HuH-7 (cell line): ENCODE measurements around the gene DES.

Experiments used
- DNase-seq: peaks from one replicate; pipeline ENCODE4 v3.0.0; 2011; ENCODE audit warnings: low spot score

The DES gene

DNA sequence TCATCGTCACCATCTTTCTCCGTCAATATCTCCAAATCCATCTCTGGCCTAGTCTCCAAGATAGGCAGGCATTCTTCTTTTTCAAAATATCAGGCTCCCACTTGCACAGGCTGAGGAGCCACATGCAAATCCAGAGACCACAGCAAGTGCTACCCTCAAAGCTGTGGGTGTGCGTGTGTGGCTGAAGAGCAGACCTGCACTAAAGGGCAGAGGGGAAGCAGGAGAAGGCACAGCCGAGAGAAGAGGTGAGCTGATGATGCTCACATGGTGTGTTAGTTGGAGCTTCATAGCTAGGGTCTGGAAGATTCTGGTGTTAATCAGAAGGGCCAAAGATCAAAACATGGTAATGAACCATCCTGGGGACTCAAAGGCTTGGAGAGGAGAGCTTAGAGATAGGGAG is 20.3 kb downstream of the DES start:
- DNase-seq = no peak

DNA sequence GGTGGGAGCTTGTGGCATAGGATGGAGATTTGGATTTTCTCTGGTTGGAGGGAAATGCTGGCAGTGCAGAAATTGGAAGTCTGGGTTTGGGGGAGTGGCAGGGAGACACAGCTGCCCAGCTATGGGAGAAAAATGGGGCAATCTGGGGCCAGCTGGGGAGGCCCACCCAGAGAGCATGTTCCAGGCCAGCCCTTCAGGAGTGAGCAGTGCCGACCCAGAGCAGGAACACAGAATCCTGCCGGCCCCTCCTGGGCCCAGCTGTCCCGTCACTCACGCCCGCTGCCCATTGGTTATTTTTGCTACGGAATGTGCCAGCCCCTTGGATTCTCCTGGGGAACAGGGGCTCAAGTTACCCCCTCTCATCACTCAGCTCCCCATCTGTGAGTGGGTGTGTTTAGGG is 21.3 kb downstream of the DES start:
- no peak for DNase-seq

DNA sequence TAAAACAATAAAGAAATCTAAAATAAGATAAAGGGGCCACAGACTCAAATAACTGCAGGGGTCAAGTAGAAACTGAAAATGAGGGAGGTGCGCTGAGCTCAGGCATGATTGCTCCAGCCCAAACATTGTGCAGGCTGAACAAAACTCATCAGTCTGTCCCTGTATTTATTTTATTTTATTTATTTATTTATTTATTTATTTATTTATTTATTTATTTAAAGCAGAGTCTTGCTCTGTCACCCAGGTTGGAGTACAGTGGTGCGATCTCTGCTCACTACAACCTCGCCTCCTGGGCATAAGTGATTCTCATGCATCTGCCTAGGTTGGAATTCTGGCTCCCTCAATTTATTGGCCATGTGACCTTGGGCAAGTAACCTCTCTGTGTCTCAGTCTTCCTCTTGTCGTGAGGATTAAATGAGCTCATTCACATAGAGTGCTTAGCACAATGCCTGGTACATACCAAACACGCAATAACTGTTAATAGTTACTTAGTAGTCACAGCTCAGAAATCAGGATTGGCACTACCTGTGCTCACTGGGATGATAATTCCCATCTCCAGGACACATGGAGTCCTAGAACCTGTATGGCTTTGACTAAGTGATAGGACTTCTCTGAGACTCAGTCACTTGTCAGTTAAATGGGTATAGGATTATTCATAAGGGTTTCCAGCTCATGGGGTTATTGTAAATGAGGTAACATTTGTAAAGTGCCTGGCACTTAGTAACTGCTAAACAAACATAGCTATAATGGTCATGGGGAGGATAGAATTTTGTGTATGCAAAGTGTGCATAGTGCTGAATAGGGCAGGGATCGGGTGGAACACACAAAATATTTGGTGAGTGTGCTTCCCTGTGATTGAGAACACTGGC is 22.4 kb downstream of the DES start:
- no peak for DNase-seq

DNA sequence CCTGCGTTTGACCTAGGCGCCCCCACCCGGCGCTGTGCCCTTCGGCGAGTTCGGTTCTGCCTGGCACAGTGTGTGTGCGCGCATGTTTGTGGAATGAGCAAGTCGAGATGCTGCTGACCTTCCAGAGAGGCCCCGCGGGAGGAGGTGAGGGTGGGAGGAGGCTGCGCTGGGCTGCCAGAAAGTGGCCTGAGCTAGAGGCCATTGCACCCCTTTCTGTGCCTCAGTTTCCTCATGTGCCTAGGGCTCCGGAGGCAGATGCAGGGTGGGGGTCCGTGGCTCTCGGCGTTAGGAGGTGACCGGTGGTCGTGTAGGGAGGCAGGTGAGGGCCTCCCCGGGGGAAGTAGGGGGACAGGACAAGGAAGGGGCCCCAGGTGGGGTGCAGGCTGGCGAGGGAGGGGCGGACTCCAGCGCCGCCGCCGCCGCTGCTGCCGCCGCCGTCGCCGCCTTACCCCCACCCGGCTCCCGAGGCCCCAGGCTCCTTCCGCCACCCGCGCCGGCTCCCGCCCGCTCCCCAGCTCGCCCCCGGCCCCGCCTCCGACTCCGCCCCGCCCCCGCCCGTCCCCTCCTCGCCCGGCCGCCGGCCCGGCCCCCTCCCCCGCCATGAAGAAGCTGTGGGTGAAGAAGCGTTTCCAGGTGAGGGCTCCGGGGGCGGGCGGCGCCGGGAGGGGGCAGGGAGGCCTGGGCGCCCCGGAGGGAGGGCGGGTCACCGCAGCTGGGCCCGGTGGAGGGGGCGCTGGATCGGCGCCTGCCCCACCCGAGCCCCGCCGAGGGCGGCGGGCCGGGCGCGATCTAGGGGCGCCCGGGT is 23.5 kb downstream of the DES start:
- DNase-seq = peak; percentile 91

DNA sequence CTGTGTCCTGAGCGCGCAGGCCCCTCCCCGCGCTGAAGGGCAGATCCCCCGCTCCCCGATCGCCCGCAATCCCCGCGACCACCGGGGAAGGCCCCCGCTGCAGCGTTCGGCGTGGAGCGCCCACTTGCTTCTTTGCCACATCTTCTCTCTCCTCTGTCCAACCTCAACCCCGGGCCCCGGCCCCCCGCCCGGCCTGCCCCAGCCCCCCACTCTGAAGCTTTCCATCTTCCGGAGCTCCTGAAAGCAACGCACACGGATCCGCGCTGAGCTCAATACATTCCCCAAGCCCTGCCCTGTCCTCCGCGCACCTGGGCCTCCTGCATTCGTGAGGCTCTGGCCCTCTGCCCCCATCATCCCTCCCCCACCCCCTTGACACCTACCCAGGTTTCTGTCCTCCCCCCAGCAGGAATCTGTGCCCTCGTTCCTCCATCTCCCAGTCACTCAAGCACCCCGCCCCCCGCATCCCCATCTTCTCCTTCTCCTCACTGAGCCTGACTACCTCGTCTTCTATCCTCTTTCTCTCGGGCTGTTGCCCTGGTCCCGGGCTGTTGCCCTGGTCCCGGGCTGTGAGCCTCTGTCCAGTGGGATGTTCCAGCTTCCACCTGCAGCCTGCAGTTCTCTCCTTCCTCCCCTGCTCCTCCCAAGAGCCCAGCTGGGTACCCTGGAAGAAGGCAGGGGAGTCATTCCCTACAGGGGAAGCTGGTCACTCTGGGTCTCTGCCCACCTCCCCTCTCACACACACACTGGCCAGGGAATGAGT is 24.3 kb downstream of the DES start:
- peak; percentile 47 for DNase-seq

DNA sequence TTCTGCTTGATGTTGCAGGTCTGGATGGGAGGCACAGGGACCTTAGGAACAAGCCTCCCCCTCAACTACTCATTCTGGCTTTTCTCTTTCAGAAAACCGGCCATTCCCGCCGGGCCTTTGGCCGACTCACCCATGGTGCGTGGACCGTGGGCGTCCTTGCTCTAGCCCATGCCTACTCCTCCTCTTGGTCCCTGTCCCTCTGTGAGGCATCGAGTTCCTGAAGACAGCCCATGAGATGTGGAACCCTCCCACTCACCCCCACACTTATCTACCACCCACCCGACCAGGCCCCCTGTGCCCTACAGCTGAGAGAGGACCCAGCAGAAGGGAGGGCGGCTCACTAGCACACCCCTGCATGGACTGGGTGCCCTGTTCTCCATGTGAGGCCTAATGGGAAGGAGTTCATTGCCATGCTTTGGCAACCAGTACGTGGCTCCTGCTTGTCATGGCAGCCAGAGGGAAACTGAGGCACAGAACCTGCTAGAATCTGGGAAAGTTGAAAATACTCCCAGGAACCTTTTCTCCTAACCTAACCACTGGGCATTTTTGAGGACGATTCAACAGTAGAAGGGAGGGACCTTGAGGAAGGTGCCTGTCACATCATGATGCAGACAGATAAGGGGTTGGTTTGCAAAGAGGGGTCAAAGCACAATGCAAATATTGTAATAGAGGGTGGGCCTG is 25.0 kb downstream of the DES start:
- DNase-seq = no peak

DNA sequence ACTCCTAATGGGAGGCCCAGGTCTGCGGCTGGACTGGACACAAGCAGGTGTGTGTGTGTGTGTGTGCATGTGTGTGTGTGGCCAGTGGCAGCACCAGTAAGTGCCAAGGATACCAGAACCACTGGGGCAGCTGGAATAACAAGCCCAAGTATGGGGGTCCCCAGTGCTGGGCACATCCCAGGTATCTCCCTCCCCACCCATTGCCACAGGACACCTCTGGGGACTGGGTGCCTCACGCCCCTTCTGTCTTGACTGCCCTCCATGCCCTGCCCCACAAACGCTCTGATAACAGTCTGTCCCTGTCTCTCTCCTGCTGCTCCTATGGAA is 25.5 kb downstream of the DES start:
- DNase-seq = no peak

DNA sequence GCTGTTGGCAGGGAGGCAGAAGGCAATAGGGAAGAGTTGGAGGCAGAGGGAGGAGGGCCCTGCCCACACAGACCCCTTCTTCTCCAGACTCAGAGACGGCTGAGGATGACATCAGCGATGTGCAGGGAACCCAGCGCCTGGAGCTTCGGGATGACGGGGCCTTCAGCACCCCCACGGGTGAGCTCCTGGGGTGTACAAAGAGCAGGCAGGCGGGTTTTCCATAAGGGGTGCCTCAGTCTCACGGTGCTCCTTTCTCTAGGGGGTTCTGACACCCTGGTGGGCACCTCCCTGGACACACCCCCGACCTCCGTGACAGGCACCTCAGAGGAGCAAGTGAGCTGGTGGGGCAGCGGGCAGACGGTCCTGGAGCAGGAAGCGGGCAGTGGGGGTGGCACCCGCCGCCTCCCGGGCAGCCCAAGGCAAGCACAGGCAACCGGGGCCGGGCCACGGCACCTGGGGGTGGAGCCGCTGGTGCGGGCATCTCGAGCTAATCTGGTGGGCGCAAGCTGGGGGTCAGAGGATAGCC is 26.5 kb downstream of the DES start:
- DNase-seq = no peak

DNA sequence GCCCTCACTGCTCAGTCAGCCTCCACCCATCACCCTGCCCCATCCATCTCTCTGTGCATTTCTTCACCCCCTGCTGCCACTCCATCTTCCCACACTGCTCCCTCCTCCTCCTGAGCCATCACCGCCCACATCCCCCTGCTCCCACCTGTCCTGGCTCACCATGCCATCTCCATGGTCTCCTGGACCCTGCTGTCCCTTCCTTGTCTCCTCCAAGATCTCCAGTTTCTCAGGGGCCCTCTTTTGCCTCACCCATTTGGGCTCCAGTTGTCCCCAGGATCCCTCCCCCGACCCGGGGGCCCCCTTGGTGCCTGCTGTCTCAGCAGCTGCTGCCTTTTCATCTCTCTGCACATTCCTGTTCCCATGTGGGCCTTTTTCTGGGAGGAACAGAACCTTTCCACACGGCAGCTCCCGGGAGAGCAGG is 27.1 kb downstream of the DES start:
- DNase-seq = no peak

DNA sequence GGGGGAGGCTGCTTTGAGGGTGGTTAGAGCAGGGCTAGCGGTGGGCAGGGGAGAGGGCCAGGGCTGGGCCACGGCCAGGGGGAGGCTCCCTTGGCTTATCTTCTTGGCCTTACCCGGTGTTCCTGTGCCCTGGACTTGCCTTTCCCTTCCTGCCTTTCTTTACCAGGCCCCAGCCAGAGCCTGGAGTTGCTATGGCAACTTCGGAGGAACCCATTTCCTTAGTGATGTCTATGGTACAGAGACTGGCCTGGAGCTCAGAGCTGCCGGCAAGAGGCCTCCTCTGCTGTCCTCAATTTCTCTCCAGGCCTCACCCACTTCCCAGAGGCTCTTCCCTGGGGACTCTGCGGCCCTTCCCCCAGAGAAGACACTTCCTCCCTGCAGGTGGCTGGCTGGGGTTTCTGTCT is 27.9 kb downstream of the DES start:
- DNase-seq = peak; percentile 28

DNA sequence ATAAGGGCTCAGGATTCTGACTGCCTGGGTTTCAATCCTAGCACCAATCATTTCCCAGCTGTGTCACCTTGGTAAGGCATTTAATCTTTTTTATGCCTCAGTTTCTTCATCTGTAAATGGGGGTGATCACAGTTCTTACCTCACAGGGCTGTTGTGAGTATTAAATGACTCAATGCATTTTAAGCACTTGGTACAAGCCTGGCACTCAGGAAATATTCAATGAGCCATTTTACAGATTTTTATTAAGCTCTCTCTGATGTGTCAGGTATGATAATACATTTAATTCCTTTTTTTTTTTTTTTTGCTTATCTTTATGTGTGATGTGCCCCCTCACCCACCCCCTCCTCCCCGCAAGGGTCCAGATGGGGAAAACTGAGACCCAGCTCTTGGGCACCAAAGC is 28.5 kb downstream of the DES start:
- no peak for DNase-seq

DNA sequence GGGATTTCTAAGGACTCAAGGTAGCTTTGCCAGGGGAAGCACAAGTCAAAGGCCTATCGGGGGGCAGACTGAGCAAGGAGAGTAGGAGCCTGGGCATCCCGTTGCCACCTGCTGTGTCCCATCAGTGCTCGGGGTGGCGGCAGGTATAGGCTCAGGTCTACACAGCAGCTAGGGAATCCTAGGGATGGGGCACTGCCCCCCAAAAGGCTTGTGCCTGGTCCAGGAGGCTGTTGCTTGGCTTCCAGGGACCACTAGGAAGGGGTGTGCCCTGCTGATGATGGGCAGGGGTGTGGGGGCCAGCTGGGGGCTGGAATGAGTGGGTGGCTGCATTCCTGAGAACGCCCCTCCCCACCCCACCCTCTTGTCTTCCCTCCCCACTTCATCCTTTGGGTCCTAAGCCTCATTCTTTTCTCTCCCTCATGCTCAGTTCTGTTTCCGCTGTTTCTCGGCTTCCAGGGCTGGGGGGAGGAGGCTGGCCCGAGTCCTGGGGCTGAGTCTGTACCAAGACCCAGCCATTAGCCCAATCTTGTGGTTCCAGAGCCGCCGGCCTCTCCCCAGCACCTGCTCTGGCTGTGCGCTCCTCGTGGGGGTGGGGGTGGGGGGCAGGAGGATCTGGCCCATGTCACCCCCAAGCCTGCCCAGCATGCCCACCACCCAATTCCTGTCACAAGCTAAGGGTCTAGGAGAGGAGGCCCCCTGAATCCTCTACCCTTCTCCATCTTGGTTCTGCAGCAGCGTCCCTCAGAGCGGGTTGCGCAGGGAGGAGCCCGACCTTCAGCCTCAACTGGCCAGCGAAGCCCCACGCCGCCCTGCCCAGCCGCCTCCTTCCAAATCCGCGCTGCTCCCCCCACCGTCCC is 29.3 kb downstream of the DES start:
- no peak for DNase-seq

DNA sequence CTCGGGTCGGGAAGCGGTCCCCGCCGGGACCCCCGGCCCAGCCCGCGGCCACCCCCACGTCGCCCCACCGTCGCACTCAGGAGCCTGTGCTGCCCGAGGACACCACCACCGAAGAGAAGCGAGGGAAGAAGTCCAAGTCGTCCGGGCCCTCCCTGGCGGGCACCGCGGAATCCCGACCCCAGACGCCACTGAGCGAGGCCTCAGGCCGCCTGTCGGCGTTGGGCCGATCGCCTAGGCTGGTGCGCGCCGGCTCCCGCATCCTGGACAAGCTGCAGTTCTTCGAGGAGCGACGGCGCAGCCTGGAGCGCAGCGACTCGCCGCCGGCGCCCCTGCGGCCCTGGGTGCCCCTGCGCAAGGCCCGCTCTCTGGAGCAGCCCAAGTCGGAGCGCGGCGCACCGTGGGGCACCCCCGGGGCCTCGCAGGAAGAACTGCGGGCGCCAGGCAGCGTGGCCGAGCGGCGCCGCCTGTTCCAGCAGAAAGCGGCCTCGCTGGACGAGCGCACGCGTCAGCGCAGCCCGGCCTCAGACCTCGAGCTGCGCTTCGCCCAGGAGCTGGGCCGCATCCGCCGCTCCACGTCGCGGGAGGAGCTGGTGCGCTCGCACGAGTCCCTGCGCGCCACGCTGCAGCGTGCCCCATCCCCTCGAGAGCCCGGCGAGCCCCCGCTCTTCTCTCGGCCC is 30.1 kb downstream of the DES start:
- DNase-seq = no peak

DNA sequence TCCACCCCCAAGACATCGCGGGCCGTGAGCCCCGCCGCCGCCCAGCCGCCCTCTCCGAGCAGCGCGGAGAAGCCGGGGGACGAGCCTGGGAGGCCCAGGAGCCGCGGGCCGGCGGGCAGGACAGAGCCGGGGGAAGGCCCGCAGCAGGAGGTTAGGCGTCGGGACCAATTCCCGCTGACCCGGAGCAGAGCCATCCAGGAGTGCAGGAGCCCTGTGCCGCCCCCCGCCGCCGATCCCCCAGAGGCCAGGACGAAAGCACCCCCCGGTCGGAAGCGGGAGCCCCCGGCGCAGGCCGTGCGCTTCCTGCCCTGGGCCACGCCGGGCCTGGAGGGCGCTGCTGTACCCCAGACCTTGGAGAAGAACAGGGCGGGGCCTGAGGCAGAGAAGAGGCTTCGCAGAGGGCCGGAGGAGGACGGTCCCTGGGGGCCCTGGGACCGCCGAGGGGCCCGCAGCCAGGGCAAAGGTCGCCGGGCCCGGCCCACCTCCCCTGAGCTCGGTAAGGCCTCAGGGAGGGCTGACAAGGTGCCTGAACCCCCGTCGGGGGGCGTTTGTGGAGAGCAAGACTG is 30.7 kb downstream of the DES start:
- DNase-seq = peak; percentile 40

DNA sequence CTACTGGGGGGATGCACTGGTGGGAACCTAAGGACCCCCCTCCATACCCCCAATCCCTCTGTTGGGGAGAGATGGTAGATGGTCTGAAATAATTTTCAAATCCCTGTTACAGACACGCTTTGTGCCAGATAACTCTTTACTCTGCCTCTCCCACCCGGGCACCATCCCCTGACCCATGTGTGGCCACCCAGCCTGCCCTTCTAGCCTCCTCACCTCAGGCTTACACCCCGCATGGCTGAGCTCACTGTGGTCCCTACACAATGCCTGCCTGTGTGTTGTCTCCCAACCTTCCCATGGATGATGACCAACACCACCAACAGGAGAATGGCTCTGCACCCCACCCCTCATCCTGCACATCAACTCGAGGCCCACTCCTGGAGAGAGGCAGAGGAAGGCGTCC is 31.4 kb downstream of the DES start:
- no peak for DNase-seq

DNA sequence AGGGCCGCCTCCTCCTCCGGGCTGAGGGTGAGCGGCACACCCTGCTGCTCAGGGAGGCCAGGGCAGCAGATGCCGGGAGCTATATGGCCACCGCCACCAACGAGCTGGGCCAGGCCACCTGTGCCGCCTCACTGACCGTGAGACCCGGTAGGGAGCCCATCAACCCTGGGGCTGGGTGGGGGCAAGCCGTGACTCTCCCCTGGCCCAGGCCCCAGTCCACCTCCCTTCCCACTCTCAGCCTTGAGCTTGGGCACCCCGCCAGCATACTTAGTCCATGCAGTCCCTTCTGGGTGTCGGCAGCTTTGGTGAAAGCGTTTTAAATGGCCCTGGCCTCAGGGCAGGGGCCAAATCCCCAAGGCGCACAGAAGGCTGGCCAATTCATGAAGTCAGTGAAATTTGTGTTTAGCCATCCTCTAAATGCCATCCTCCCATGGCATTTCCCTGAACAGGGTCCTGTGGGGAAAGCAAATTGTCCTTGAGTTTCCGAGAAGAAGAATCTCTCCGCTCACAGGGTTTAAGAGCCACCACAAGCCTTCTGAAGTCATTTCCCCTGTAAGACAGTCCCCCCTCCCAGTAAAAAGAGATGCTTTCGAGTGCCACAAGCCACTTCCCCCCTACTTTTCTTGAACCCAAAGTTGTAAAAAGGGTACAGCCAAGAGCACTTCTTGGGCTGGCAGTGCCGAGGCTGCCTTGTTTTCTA is 33.6 kb downstream of the DES start:
- no peak for DNase-seq

DNA sequence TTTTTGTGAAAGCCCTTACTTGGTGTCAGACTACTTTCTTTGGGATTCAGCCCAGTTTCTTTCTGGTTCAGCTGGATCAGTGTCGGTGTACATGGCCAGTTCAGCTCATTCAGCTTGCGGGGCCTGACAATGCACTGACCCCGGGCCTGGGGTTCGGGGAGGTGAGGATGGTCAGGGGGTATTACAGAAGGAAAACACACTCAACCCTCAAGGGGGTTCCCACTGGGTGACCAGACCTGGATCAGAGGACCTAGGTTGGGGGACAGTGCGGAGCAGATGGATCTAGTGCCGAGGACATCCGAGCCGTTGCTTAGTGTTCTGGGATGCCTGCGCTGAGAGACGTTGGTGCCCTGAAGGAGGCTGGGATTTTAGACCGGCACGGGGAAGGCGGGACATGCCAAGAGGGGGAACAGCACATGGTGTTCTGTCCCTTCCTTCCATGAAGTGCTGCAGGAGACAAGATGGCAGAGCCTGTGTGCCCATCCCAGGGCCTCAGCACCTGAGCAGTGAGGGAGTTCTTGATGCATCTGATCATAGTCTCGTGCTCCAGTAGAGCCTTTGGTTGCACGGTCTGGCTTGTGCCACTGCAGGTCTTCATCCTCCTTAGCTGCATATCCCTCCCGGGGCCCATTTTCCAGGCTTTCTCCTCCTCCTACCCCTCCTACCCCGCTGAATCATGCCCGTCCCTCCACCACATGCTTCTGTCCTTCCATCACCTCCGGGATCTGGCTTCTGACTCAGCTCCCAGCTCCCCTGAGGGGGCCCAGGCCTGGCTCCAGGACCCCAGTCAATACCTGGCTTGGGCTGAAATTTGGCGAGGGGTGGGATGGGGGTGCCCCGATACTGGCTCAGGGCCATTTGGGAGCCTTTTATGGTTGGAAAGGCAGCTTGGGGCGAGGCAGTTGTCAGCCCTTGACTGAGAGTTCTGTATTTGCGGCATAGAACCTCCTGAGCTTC is 34.5 kb downstream of the DES start:
- no peak for DNase-seq
